Fibroblast of upper back skin (primary cell): ENCODE results near the gene KCNJ10.

Experiments
- DNase-seq: peaks from one replicate; pipeline ENCODE4 v3.0.0-alpha.2; 2013

Gene KCNJ10

DNA sequence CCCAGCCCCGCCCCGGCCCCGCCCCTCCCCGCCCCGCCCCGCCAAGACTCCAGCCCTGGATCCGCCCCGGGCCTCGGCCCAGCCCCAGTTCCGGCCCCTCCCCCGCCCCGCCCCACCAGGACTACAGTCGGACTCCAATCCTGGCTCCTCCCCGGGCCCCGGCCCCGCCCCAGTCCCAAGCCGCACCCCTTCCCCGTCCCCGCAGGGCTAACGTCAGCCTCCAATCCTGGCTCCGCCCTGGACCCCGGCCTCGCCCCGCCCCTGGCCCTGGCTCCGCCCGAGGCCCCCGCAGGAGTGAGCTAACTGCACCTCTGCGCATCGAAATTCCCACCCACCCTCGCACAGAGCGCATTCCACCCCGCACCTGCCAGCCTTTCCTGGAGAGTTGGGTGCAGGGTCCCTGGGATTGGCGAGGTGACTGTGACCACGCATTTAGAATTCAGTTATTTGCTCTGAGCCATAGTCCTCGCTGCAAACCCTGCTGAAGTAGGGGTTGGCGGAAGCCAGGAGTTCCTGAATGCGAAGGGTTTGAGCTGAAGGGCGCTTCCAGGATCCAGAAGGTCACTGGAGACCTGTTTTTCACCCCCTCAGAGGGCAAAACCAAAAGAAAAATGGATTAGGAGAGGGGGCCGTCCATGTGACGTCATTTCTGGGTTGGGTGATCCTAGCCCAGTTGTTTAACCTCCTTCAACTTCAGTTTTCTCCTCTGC lies 29.0 kb upstream of the KCNJ10 start:
- peak; percentile 93 for DNase-seq

DNA sequence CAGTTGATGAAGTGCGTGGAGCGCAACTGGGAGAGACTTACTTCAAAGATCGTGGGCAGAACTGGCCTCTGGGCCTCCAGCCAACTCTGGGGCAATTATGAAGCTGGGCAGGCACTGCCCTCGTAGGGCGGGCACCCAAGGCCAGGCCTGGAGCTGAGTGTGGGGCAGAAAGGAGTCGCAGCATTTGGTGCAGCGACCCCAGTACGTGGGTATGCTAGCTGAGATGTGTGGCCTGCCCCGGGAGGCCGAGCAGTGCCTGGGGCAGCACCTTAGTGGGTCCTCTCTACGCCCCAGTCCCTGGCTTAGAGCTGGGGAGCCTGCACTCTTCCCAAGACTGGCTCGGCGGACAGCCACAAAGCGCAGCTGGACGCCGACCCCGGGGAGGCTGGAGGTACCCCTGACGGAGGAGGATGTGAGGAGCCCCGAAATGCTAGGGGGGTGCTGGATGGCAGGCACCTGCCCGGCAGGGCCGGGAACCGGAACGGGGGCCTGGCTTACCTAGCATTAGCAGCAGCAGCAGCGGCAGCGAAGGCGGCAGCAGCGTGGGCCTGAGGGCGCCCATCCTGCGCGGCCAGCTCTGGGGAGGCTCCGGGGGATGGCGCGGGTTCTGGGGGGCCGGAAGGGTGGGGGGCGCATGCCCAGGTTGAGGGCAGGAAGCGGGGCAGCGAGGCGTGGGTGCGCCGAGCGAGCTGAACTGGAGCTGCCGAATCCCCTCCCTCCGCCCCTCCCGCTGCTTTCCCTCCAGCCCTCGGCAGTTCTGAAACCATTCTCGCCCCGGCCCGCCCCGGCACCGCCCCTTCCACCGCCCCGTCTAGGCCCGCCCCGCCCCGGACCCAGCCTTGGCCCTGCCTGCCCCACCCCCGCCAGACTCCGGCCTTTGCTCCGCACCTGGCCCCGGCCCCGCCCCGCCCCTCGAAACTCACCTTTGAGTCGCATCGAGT lies 28.2 kb upstream of the KCNJ10 start, which contains the start of gene IGSF8:
Gene IGSF8 (minus strand): TSS at position 709 of the 941 bp plus-strand sequence. CDS start 147 bp downstream, at position 562.
- DNase-seq = peak; percentile 74

DNA sequence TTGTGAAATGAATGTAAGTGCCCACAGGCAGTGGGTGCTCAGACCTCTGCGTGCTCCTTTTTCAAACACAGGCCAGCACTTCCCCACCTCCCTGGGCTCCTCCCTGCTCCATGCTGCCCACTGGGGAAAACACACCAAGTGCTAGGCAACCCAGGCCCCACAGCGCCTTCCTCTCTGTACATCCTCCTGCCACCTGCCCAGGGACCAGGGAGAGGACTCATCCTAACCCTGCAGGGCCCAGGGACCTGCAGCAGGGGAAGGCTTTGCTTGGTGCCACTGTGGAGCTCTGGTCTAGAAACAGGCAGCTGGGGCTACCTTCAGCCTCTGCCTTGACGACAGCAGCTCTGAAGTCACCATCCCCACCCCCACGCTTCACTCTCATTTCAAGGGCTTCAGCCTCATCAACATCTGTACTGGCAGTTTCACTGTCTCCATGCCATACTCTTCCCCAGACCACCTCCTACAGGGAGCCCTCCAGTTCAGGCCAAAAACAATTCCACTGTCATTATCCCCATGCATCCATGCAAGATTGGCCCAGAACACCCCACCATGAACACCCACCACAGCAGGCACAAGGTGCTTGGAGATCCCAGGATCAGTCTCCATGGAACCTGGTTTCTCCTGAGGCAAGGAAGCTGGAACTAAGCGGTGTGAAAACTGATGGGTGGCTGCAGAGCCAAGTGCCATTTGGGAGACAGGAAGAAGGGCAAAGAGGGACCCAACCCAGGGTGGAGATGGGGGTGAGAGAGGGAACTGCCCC lies 27.4 kb upstream of the KCNJ10 start:
- DNase-seq = no peak

DNA sequence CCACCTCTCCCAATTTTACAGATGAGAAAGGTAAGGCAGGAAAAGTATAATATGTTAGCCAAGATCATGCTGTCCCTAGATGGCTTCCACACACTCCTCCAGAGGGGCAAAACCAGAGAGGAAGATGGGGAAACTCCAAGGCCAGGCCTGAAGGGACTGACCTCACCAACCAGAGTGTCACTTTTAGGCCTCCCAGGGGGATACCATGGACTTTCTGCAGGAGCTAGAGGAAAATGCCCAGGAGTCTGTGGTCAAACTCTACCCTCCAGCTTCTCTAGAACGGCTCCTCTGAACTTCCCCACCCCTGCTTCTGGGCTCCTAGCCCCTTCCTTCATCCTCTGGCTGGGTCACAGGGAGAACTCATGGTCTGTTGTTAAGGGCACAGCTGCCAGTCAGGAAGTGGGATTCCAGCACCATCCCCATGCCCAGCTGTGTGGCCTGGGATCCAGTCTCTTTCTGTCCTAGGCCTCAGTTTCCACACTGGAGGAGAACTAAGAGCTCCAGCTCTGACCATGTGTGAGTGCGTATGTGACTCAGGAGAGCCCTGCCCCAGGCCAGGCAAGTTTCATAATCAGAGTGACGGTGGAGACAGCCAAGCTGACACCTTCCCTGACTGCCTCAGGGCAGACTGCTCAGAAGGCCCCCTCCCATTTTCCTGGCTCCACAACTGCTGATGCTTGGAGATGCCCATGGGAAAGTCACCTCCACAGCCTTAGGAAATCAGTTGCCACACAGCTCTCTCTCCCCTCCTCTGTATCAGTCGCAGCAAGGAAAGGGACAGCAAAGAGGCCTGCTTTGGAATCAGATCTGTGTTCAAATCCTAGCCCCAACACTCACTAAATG lies 26.5 kb upstream of the KCNJ10 start:
- no peak for DNase-seq

DNA sequence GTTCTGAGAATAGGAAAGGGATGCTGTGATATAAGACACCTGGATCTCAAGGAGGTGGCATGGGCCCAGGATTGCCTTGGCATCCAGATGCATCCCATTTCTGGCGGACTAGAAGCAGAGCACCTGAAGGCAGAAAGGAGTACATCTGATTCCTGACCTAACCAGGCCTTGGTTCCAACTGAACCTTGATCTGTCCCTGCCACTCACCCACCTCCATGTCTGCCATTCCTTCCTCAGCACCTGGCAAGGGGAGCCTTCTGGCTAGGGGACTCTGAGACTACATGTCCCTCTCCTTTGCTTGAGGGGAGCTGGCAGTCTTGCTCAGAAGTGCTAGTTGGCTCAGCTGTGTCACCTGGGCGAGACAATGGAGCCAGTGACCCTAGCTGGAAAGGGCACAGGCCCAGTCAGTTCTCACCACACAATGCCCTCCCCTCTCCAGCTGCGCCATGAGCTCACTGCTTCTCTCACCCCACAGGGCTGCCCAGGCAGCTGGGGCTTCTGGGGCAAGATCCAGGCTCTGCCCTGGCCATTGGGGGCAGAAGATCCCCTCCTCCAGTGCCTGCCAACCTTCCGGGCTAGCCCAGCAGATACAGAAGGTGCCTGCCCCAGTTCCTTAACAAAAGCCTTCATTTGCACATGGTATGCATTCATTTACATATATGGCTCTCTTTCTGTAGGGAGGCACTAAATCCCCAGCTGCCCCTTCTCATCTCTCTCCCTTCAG lies 25.6 kb upstream of the KCNJ10 start:
- DNase-seq = no peak

DNA sequence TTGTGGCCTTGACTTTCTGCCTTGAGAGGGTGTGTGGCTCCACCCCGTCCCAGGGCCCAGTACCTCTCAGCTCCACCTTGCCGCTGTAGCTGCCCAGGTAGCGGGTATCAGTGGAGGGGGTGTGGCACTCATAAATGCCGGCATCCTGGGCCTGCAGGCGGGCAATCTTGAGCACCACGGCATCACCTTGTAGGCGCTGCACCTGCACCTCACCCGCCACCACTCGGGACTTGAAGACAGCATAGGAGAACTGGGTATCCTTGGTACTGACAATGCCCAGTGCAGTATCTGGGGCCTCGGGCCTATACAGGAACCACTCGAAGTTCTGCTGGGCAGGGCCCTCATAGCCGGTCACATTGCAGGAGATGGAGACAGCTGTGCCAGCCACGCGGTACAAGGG lies 24.8 kb upstream of the KCNJ10 start:
- no peak for DNase-seq

DNA sequence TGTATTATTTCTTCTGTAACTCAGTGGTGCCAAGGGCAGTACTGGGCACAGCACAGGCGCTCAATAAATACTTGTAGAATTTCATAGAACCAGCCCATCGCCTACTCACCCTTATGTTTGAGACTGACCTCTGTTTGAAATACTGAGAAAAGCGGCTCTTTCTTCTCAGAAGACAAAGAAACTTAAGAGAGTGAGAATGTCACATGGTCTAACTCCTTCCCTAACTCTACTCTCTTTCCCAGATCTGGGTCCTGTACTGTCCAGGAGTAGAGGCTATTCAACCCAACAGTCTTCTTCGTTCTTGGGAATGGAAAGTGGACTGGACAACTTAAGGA lies 24.3 kb upstream of the KCNJ10 start:
- no peak for DNase-seq

DNA sequence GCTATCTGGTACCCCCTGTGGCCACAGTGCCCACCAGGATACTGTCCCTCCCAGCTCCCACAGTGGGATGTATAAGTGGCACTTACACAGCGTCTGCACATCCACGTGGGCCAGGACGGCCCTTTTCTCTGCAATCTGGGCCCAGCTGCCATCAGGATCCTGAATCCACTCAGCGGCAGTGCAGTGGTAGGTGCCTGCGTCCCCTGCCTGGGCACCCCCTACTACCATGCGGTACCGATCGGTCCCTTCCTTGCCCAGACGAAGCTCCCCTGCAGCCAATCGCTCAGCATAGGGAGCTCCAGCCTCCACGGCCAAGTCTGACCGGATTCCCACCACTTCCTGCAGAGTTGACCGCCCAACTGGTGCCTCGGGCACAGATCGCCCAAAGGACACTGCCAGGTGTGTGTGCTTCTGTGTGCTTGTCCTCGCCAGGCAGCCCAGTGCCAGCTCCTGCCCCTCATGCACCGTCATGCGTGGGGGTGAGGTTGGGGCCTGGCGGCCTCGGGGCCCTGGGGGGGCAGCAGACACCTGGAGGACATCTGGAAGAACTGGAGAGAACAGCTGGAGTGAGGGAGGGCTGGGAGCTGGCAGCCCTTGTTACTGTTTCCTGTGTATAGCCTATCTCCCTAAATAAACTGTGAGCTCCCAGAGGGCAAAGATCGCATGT lies 23.8 kb upstream of the KCNJ10 start:
- DNase-seq = no peak

DNA sequence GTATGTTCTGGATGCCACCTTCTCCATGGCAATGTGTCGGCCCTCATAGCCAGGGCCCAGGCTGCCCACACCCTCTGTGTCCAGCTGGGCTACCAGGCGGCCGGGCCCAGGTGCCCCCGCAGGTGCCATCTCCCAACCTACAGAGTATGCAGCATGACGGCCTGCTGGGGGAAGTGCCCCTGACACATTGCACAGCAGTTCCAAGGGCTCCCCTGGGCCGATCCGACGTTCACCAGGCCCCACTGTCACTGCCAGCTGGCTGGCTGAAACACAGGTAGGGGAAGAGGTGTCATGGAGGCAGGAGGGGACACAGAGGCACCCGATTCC lies 23.1 kb upstream of the KCNJ10 start:
- no peak for DNase-seq

DNA sequence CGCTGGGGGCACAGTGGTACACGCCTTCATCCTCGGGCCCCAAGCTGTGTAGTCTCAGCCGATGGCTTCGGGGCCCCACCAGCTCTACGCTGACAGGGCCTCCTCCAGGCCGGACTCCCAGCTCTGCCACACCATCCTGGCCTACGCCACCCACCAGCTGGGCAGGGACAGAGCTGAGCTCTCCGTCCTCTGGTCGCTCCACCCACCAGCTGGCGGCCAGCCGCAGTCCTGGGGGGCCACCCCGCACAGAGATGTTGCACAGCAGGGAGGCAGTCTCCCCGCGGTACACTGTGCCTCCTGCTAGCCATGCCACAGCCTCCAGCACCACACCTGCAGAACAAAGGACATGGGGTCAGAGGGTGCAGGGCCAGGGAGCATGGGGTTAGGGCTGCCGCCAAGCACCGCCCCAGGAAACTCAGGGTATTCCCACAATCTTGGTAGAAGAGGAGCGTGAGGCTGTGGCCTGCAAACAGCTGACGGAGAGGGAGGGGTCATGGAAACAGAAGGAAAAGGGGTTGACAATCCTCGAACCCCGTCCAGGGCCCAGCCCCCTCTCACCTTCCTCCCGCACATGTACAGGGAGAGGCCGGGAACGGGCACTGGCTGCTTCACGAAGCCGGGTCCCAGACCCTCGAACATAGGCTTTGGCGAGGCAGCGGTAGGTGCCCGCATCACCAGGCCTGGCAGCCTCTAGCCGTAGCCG lies 22.6 kb upstream of the KCNJ10 start:
- DNase-seq = no peak

DNA sequence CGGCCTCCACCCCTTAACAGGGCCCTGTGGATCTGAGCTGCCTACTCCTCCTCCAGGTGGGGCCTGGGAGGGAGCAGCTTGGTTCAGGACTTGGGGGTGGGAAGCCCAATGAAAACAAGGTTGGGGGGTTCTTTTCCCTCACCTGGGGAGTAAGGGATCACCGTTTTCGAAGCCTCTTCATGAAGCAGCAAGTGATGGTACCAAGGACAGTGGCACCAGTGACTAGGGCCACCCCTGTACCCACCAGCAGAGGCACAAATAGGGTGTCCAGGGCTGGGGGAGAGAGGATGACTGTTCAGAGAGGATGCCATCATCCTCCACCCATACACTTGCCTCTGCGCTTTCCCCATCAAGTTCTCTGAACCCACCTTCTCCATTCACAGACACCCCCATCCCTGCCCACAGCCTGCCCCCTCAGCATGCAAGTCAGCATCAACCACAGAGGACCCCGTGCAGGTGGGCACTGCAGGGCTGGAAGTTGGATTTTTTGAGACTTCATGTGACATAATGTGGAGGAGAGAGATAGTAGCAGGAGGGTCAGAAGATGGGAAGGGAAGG lies 21.8 kb upstream of the KCNJ10 start:
- DNase-seq = no peak

DNA sequence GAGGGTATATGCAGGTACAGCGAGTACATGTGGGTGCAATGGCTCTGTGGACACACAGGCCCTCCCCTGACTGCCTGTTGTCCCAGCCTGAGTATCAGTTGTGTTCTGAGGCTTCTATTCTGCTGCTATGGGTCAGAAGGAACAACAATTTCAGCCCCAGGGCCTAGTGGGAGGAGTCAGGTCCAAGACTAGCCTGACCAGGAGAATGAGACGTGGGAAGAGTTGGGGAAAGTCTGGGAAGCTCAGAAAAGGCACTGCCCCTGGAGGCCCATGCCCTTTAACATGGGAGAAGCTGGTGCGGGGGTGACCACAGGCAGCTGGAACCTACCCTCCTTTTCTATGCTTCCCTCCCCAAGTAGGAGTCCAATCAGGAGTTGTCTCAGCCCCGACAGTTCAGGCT lies 20.8 kb upstream of the KCNJ10 start:
- no peak for DNase-seq

DNA sequence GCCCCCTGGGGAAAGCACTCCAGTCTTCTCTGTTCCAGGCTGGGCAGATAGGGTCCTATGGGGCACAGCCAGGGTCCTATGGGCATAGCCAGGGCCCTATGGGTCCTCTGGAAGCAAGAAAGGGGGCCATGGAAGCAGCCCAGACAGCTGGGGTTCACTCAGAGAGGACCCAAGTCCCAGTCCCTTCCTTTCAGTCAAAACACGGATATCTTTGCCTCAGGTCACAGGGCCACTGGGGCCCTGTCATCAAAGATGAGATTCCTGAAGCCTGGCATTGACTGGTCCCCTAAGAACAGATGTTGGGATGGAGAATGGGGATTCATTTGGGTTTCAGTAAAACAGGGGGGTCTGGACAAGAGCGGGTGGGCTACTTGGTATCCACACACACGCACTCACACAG lies 19.9 kb upstream of the KCNJ10 start:
- no peak for DNase-seq

DNA sequence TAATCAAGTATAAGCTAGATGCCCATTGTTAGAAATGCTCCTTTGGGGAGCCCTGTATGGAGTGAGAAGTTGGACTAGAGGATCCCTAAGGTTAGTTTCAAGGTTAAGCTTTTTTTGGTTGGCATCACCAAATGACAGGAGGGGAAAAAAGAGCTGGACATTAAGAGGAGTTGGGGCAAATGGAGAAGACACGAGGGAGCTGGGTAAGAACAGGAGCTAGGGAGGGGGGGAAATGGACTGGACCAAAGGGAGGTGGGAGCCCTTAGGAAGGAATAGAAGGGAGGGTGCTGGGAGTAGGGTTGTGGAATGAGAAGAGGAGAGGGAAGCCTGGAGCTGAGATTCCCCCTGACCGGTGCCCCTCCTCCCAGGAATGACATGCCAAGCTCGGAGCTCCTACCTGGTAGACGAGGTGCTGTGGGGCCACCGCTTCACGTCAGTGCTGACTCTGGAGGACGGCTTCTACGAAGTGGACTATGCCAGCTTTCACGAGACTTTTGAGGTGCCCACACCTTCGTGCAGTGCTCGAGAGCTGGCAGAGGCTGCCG lies 17.2 kb upstream of the KCNJ10 start:
- DNase-seq = no peak

DNA sequence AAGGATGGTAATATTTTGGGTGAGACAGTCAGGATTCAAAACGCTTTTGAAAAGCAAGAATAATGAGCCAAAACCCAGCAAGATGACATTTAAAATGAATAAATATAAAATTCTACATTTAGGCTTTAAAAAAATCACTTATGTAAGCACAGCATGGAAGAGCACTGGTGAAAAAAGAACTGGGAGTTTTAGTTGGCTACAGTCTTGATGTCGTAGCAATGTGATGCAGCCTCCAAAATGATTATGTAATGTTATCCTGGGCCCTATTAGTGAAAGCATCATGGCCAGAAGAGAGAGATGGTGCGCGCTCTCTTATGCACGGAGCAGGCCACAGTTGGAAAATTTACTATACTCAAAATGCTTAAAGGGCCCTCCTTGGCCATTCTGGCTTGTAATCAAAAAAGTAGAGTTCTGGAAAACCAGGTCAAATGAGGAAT lies 16.5 kb upstream of the KCNJ10 start:
- DNase-seq = no peak

DNA sequence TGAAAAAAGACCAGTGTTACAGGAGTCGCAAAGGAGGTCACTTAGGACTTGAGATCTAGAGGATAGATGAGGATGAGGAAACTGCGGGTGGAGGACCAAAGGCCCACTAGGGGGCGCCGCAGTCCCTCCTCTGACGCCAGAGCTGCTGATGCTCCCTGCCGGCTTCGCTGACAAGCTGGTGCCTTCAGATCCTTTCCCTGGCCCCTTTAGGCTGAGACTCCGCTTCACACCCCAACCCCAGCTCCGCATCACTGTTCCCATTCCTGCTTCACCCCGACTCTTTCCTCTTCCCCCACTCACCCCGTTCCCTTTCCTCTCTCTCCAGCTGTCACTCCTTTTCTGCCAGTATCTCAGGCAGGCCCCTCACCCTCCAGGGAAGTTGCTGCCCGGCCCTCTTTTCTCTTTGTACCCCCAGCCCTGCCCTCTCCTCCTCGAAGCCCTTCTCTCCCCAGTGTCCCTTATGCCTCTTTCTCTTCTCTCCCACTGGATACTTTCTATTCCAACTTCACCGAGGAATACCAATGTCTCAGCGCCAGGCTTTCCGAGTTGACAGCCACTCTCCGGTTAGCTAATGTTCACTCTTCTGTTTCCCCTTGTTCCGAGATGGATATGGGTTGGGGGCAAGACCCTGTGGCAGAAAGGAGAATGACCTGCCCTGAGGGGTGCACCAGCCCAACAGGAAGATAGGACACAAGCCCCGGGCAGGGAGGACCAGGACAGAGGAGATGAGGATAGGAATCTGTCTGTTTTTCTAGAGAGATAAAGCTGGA lies 15.9 kb upstream of the KCNJ10 start:
- peak; percentile 56 for DNase-seq

DNA sequence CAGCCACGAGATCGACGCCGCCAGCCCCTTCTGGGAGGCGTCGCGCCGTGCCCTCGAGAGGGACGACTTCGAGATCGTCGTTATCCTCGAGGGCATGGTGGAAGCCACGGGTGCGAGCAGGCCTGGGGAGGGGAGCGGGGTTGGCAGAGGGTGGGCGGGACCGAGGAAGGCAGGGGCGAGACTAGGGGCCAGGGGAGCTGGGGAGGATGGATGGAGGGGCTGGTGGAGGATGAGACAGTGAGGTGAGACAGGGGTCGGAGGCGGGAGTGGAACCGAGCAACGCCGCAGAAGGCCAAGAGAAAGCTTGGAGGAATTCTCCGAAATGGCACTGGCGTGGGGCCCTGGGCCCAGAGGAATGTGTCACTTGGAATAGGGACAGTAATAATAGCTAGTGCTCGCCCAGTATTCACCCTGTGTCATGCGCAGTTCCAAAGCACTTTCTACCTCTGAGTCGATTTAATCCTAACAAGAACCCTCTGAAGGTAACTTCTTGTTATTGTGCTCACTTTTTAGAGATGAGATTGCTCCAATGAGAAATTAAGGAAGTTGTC lies 14.9 kb upstream of the KCNJ10 start:
- DNase-seq = no peak

DNA sequence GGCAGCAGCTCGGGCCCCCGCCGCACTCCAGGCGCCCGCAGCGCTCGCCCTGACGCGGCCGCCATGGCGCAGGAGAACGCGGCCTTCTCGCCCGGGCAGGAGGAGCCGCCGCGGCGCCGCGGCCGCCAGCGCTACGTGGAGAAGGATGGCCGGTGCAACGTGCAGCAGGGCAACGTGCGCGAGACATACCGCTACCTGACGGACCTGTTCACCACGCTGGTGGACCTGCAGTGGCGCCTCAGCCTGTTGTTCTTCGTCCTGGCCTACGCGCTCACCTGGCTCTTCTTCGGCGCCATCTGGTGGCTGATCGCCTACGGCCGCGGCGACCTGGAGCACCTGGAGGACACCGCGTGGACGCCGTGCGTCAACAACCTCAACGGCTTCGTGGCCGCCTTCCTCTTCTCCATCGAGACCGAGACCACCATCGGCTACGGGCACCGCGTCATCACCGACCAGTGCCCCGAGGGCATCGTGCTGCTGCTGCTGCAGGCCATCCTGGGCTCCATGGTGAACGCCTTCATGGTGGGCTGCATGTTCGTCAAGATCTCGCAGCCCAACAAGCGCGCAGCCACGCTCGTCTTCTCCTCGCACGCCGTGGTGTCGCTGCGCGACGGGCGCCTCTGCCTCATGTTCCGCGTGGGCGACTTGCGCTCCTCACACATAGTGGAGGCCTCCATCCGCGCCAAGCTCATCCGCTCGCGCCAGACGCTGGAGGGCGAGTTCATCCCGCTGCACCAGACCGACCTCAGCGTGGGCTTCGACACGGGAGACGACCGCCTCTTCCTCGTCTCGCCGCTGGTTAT lies 14.2 kb upstream of the KCNJ10 start:
- no peak for DNase-seq
